ENCODE data around the gene SCFD1. TPM values are rescaled to one million over a fixed set of nuclear protein-coding genes. Genes with fewer than 3 reads are reported as not detected.
"Not testable (repeated sequence)": the region's sequence is repeated elsewhere in the genome, so short reads cannot be mapped to it uniquely, and the experiment has no call there.

SCFD1 gene
- 50.5 and 69.1 TPM in 2 replicates for total RNA-seq (2022)
- percentile 87 among the genes with signal in this experiment for Bru-seq, nascent RNA
- percentile 69 among the genes with signal in this experiment for BruChase-seq, experiment 1, labeled RNA remaining after a 6-hour chase
- percentile 67 among the genes with signal in this experiment for BruChase-seq, experiment 2, labeled RNA remaining after a 2-hour chase
- long read RNA-seq, transcript SCFD1-203 (25 exons, 2,359 nt): major isoform, 32 of 47 reads
- long read RNA-seq, partial matches to known transcripts: 6 of 47 reads
- long read RNA-seq, other reads (novel, unspliced or antisense): 8 of 47 reads

GRCh38 chr14:30621940-30622830 is at the start of gene SCFD1:
Gene SCFD1 (plus strand): TSS chr14:30622319. CDS start chr14:30622339, 20 bp downstream.
- Mint-ChIP-seq H3K27ac (ENCODE audit: unreplicated experiment) (peak within 1 kb of the TSS; percentile 96), H3K4me1 (ENCODE audit: low read depth, unreplicated experiment) (peaks cover 15% of the 10 kb centered on the region), H3K4me3 (ENCODE audit: low read depth, unreplicated experiment) (peak within 1 kb of the TSS; percentile 89), H3K36me3 (ENCODE audit: insufficient read depth, unreplicated experiment) (peaks cover 22% of the 10 kb centered on the region), H3K9me3 (ENCODE audit: low read depth, unreplicated experiment) (no peaks in the 10 kb centered on the region), H3K27me3 (ENCODE audit: unreplicated experiment) (no peaks in the 10 kb centered on the region)
- TF ChIP-seq CTCF (IDR thresholded peaks at IDR 0.05; ENCODE audit: unreplicated experiment): no peak
- CTCF ChIA-PET: interaction anchor here (0.8 to 2.1 kb wide), 3 partner anchors 11 to 352 kb away, joined by 3 to 12 read pairs (median 5); no protein-coding TSS in a partner anchor
- DNase-seq: peak; percentile 96
- intact Hi-C loops (cut with micrococcal nuclease; ENCODE audit: unreplicated experiment): no loop called here
- TSS peak; percentile 99 for BruUV-seq (replicated peaks)

GRCh38 chr14:30572771-30573170 is 49.3 kb upstream of the SCFD1 start:
- Mint-ChIP-seq H3K36me3 (ENCODE audit: insufficient read depth, unreplicated experiment) (no peaks in the 10 kb centered on the region), H3K4me1 (ENCODE audit: low read depth, unreplicated experiment) (peaks cover 39% of the 10 kb centered on the region), H3K4me3 (ENCODE audit: low read depth, unreplicated experiment) (no peak overlapping the region), H3K9me3 (ENCODE audit: low read depth, unreplicated experiment) (no peaks in the 10 kb centered on the region), H3K27me3 (ENCODE audit: unreplicated experiment) (no peaks in the 10 kb centered on the region), H3K27ac (ENCODE audit: unreplicated experiment) (no peak overlapping the region)
- no peak for DNase-seq
- no peak for TF ChIP-seq CTCF (IDR thresholded peaks at IDR 0.05; ENCODE audit: unreplicated experiment)
- CTCF ChIA-PET: interaction anchor here (0.6 kb wide), 1 partner anchor 429 kb away, joined by 3 read pairs; no protein-coding TSS in a partner anchor
- intact Hi-C loops (cut with micrococcal nuclease; ENCODE audit: unreplicated experiment): no loop called here
- no TSS peak for BruUV-seq (replicated peaks)

GRCh38 chr14:30573226-30573814 is 48.8 kb upstream of the SCFD1 start:
- CTCF ChIA-PET: interaction anchor here (0.6 kb wide), 1 partner anchor 430 kb away, joined by 3 read pairs; no protein-coding TSS in a partner anchor
- BruUV-seq (replicated peaks): no TSS peak
- H3K4me3 Mint-ChIP-seq (ENCODE audit: low read depth, unreplicated experiment): no peak overlapping the region
- TF ChIP-seq CTCF (IDR thresholded peaks at IDR 0.05; ENCODE audit: unreplicated experiment): no peak
- H3K36me3 Mint-ChIP-seq (ENCODE audit: insufficient read depth, unreplicated experiment): no peaks in the 10 kb centered on the region
- no peak overlapping the region for H3K27ac Mint-ChIP-seq (ENCODE audit: unreplicated experiment)
- peaks cover 33% of the 10 kb centered on the region for H3K4me1 Mint-ChIP-seq (ENCODE audit: low read depth, unreplicated experiment)
- DNase-seq: no peak
- H3K27me3 Mint-ChIP-seq (ENCODE audit: unreplicated experiment): no peaks in the 10 kb centered on the region
- no peaks in the 10 kb centered on the region for H3K9me3 Mint-ChIP-seq (ENCODE audit: low read depth, unreplicated experiment)
- intact Hi-C loops (cut with micrococcal nuclease; ENCODE audit: unreplicated experiment): no loop called here

GRCh38 chr14:30573966-30574365 is 48.2 kb upstream of the SCFD1 start:
- CTCF ChIA-PET: no interaction called here

GRCh38 chr14:30574777-30575176 is 47.3 kb upstream of the SCFD1 start:
- peaks cover 23% of the 10 kb centered on the region for H3K4me1 Mint-ChIP-seq (ENCODE audit: low read depth, unreplicated experiment)

More at GRCh38 chr14:30573966-30574365, 48.2 kb upstream of the SCFD1 start:
- TF ChIP-seq CTCF (IDR thresholded peaks at IDR 0.05; ENCODE audit: unreplicated experiment): no peak
- intact Hi-C loops (cut with micrococcal nuclease; ENCODE audit: unreplicated experiment): no loop called here
- H3K4me1 Mint-ChIP-seq (ENCODE audit: low read depth, unreplicated experiment): peaks cover 31% of the 10 kb centered on the region
- H3K9me3 Mint-ChIP-seq (ENCODE audit: low read depth, unreplicated experiment): no peaks in the 10 kb centered on the region
- H3K36me3 Mint-ChIP-seq (ENCODE audit: insufficient read depth, unreplicated experiment): no peaks in the 10 kb centered on the region
- BruUV-seq (replicated peaks): no TSS peak
- no peak overlapping the region for H3K27ac Mint-ChIP-seq (ENCODE audit: unreplicated experiment)
- no peaks in the 10 kb centered on the region for H3K27me3 Mint-ChIP-seq (ENCODE audit: unreplicated experiment)
- no peak for DNase-seq
- no peak overlapping the region for H3K4me3 Mint-ChIP-seq (ENCODE audit: low read depth, unreplicated experiment)

GRCh38 chr14:30576333-30576732 is 45.8 kb upstream of the SCFD1 start:
- H3K9me3 Mint-ChIP-seq (ENCODE audit: low read depth, unreplicated experiment); H3K27me3 Mint-ChIP-seq (ENCODE audit: unreplicated experiment); intact Hi-C loops (cut with micrococcal nuclease; ENCODE audit: unreplicated experiment); H3K36me3 Mint-ChIP-seq (ENCODE audit: insufficient read depth, unreplicated experiment); DNase-seq; H3K4me1 Mint-ChIP-seq (ENCODE audit: low read depth, unreplicated experiment); H3K27ac Mint-ChIP-seq (ENCODE audit: unreplicated experiment); BruUV-seq (replicated peaks); H3K4me3 Mint-ChIP-seq (ENCODE audit: low read depth, unreplicated experiment); CTCF ChIA-PET: not testable (repeated sequence)

More at GRCh38 chr14:30574777-30575176, 47.3 kb upstream of the SCFD1 start:
- H3K27ac Mint-ChIP-seq (ENCODE audit: unreplicated experiment); H3K9me3 Mint-ChIP-seq (ENCODE audit: low read depth, unreplicated experiment); BruUV-seq (replicated peaks); H3K4me3 Mint-ChIP-seq (ENCODE audit: low read depth, unreplicated experiment); H3K27me3 Mint-ChIP-seq (ENCODE audit: unreplicated experiment); intact Hi-C loops (cut with micrococcal nuclease; ENCODE audit: unreplicated experiment); DNase-seq; CTCF ChIA-PET; H3K36me3 Mint-ChIP-seq (ENCODE audit: insufficient read depth, unreplicated experiment): not testable (repeated sequence)
